Mesendoderm (in vitro differentiated cells): Measurements from ENCODE around the gene SLC30A9.
A peak's percentile ranks its signal among the peaks of the same experiment; 100 is the strongest.

Experiments
- DNase-seq: peaks from one replicate; pipeline ENCODE4 v3.0.0; 2013
- H2AK5ac ChIP-seq: 2 replicates; pipeline ENCODE4 v1.6.1; 2013; ENCODE audit warnings: low read length, inconsistent platforms
- H2BK120ac ChIP-seq: 2 replicates; pipeline ENCODE4 v1.6.1; 2013; ENCODE audit warnings: low read depth, mild to moderate bottlenecking, low read length, moderate library complexity, mixed read lengths
- H2BK15ac ChIP-seq: replicated peaks from 2 replicates; pipeline ENCODE4 v1.6.1; 2013; ENCODE audit warnings: low read depth, mild to moderate bottlenecking, moderate library complexity
- H2BK5ac ChIP-seq: 2 replicates; pipeline ENCODE4 v1.6.1; 2013; ENCODE audit warnings: low read length, inconsistent platforms
- H3K18ac ChIP-seq: 2 replicates; pipeline ENCODE4 v1.6.1; 2013; ENCODE audit warnings: mild to moderate bottlenecking, low read length, mixed read lengths
- H3K23ac ChIP-seq: one replicate; pipeline ENCODE4 v1.6.1; 2013; ENCODE audit warnings: low read length
- H3K27ac ChIP-seq: 2 replicates; pipeline ENCODE4 v1.5.1; 2013; ENCODE audit warnings: low read depth, mild to moderate bottlenecking, inconsistent platforms, low read length, moderate library complexity
- H3K27me3 ChIP-seq: 2 replicates; pipeline ENCODE4 v1.6.1; 2013; ENCODE audit warnings: low read length, control low read depth, mild to moderate bottlenecking, inconsistent platforms; ENCODE audit not compliant: insufficient read depth, poor library complexity
- H3K36me3 ChIP-seq: 2 replicates; pipeline ENCODE4 v1.6.1; 2013; ENCODE audit warnings: low read length, inconsistent platforms; ENCODE audit not compliant: control insufficient read depth, insufficient read depth
- H3K4ac ChIP-seq: one replicate; pipeline ENCODE4 v1.6.1; 2013; ENCODE audit warnings: low read depth, mild to moderate bottlenecking, low read length, moderate library complexity
- H3K4me1 ChIP-seq: 2 replicates; pipeline ENCODE4 v1.6.1; 2013; ENCODE audit warnings: low read depth, low read length, inconsistent platforms; ENCODE audit not compliant: control insufficient read depth
- H3K4me2 ChIP-seq: 2 replicates; pipeline ENCODE4 v1.6.1; 2013; ENCODE audit warnings: low read length
- H3K4me3 ChIP-seq: 2 replicates; pipeline ENCODE4 v1.5.1; 2013; ENCODE audit warnings: mild to moderate bottlenecking, low read length
- H3K56ac ChIP-seq: one replicate; pipeline ENCODE4 v1.6.1; 2013; ENCODE audit warnings: low read length
- H3K79me1 ChIP-seq: 2 replicates; pipeline ENCODE4 v1.6.1; 2013; ENCODE audit warnings: low read length, inconsistent platforms
- H3K79me2 ChIP-seq: 2 replicates; pipeline ENCODE4 v1.6.1; 2013; ENCODE audit warnings: mild to moderate bottlenecking, low read length; ENCODE audit not compliant: control insufficient read depth, insufficient read depth
- H3K9ac ChIP-seq: 2 replicates; pipeline ENCODE4 v1.6.1; 2013; ENCODE audit warnings: low read length, inconsistent platforms
- H4K5ac ChIP-seq: one replicate; pipeline ENCODE4 v1.6.1; 2013; ENCODE audit warnings: low read length
- H4K8ac ChIP-seq: one replicate; pipeline ENCODE4 v1.6.1; 2013; ENCODE audit warnings: low read depth, mild to moderate bottlenecking, control low read depth, low read length, moderate library complexity
- WGBS: extraction: QIAGEN DNeasy Blood & Tissue Kit; methylation state at CpG from one replicate; pipeline ENCODE4 v1.1.7; 2013; ENCODE audit warnings: low lambda C conversion rate, missing lambda C conversion rate; ENCODE audit not compliant: insufficient coverage; ENCODE audit errors: extremely low coverage; 5-methylcytosine and 5-hydroxymethylcytosine counted together

SLC30A9 gene

DNA sequence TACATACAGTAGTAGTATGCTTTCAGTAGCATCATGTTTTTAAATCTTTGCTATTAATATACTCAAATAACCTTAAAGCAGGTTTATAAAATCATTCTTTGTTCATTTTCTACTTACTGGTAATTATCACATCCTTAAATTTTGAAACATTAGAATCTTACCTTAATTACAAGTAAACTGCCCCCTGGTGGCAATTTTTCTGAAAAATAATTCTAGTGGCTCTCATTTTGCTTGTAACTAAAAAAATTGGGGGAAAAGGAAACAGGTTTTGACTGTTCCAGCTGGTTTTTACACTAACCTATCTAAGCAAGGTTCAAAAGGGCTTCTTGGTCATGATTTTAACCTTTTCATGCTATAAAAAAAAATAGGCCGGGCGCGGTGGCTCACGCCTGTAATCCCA lies 27.2 kb upstream of the SLC30A9 start:
- Histone ChIP-seq H3K36me3 (no peaks in the 10 kb centered on the region), H3K4me2 (no peak overlapping the region), H3K4ac (no peak overlapping the region), H2BK5ac (no peak overlapping the region), H3K27me3 (no peaks in the 10 kb centered on the region), H2BK15ac (no peak overlapping the region), H2BK120ac (no peak overlapping the region), H3K18ac (no peak overlapping the region), H3K79me1 (no peaks in the 10 kb centered on the region), H2AK5ac (no peak overlapping the region), H3K9ac (no peak overlapping the region), H3K79me2 (no peaks in the 10 kb centered on the region), H3K4me3 (no peak overlapping the region), H3K4me1 (no peaks in the 10 kb centered on the region), H3K27ac (no peak overlapping the region), H3K56ac (no peak overlapping the region), H4K8ac (no peak overlapping the region), H4K5ac (no peak overlapping the region), H3K23ac (no peak overlapping the region)
- DNase-seq = peak; percentile 38
- WGBS = no CpG with 5 or more reads among the region's 4 CpGs

DNA sequence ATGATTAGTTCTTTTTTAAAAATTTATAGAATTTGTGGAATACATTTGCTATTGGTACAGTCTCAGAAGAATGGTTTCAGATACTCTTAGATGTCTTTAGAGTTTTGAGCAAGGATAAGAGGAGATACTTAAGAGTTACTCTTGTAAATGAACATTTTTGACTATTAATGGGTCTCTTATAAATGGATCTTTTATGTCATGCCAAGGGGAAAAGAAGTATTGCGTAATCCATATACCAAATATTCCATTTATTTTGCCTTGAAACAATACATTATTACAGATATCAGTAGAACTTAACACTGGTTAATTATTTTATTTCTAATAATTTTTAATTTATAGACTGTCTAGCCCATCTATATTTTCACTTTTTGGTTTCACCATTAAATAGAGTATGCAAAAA lies 25.9 kb upstream of the SLC30A9 start:
- Histone ChIP-seq H4K5ac (no peak overlapping the region), H3K18ac (no peak overlapping the region), H3K4me1 (no peaks in the 10 kb centered on the region), H3K27me3 (no peaks in the 10 kb centered on the region), H3K36me3 (no peaks in the 10 kb centered on the region), H3K56ac (no peak overlapping the region), H2BK15ac (no peak overlapping the region), H2BK5ac (no peak overlapping the region), H2AK5ac (no peak overlapping the region), H3K23ac (no peak overlapping the region), H3K79me2 (no peaks in the 10 kb centered on the region), H3K4me3 (no peak overlapping the region), H3K4me2 (no peak overlapping the region), H3K9ac (no peak overlapping the region), H3K79me1 (no peaks in the 10 kb centered on the region), H2BK120ac (no peak overlapping the region), H4K8ac (no peak overlapping the region), H3K4ac (no peak overlapping the region), H3K27ac (no peak overlapping the region)
- DNase-seq = no peak
- WGBS = no CpG with 5 or more reads among the region's 1 CpG

DNA sequence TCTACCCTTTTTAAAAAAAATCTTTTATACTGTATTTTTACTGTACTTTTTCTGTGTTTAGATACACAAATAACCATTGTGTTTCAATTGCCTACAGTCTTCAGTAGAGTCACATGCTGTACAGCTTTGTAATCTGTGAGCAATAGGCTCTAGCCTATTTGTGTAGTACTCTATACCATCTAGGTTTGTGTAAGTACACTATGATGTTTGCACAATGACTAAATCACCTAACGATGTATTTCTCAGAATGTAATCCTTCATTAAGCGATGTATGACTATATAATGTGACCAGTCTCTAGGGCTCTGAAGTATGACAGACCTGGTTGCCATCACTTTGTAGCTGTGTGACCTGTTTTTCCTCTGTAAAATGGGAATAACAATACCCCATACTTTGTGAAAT lies 22.9 kb upstream of the SLC30A9 start:
- Histone ChIP-seq H2BK120ac (no peak overlapping the region), H3K4me3 (no peak overlapping the region), H3K79me1 (no peaks in the 10 kb centered on the region), H3K18ac (no peak overlapping the region), H2AK5ac (no peak overlapping the region), H3K23ac (no peak overlapping the region), H4K8ac (no peak overlapping the region), H3K36me3 (no peaks in the 10 kb centered on the region), H3K79me2 (no peaks in the 10 kb centered on the region), H2BK5ac (no peak overlapping the region), H3K4me1 (no peaks in the 10 kb centered on the region), H4K5ac (no peak overlapping the region), H3K4me2 (no peak overlapping the region), H3K56ac (no peak overlapping the region), H3K27ac (no peak overlapping the region), H3K27me3 (no peaks in the 10 kb centered on the region), H2BK15ac (no peak overlapping the region), H3K4ac (no peak overlapping the region), H3K9ac (no peak overlapping the region)
- no peak for DNase-seq
- no CpG with 5 or more reads among the region's 2 CpGs for WGBS

DNA sequence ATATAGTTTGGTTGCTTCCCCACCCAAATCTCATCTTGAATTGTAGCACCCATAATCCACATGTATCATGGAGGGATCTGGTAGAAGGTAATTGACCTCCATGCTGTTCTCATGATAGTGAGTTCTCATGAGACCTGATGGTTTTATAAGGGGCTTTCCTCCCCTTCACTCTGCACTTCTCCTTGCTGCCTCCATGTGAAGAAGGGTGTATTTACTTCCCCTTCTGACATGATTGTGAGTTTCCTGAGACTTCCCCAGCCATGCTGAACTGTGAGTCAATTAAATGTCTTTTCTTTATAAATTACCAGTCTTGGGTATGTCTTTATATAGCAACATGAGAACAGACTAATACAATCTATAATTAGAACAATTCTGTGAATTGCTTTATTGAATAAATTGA lies 20.7 kb upstream of the SLC30A9 start:
- no peak overlapping the region for H4K8ac ChIP-seq
- no peak for DNase-seq
- no peak overlapping the region for H3K23ac ChIP-seq
- H3K18ac ChIP-seq = no peak overlapping the region
- H3K4me1 ChIP-seq = no peaks in the 10 kb centered on the region
- H3K56ac ChIP-seq = no peak overlapping the region
- H3K36me3 ChIP-seq = no peaks in the 10 kb centered on the region
- no peak overlapping the region for H3K27ac ChIP-seq
- H2BK120ac ChIP-seq = no peak overlapping the region
- H4K5ac ChIP-seq = no peak overlapping the region
- H3K27me3 ChIP-seq = no peaks in the 10 kb centered on the region
- H3K4me3 ChIP-seq = no peak overlapping the region
- H3K79me2 ChIP-seq = no peaks in the 10 kb centered on the region
- H2BK5ac ChIP-seq = no peak overlapping the region
- no peak overlapping the region for H2BK15ac ChIP-seq
- H3K4me2 ChIP-seq = no peak overlapping the region
- no peak overlapping the region for H2AK5ac ChIP-seq
- H3K79me1 ChIP-seq = no peaks in the 10 kb centered on the region
- no peak overlapping the region for H3K9ac ChIP-seq
- no peak overlapping the region for H3K4ac ChIP-seq

DNA sequence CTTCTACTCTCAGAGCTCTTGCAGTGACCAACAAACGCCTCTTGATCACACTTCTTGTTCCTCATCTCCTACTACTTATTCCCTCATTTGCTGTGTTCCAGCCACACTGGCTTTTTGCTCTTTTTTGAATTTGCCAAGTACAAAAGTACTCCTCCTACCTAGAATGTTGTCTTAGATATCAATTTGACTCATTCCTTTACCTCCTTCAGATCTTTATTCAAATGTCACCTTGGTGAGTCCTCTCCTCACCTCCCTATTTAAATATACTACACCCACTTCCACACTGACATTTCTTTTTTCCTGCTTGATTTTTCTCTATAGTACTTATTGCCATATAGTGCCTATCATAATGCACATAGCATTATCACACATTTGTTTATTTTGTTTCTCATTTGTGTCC lies 15.0 kb upstream of the SLC30A9 start:
- Histone ChIP-seq H3K9ac (no peak overlapping the region), H4K8ac (no peak overlapping the region), H3K79me2 (no peaks in the 10 kb centered on the region), H3K27ac (no peak overlapping the region), H4K5ac (no peak overlapping the region), H3K27me3 (no peaks in the 10 kb centered on the region), H3K18ac (no peak overlapping the region), H3K23ac (no peak overlapping the region), H3K4me3 (no peak overlapping the region), H2BK15ac (no peak overlapping the region), H3K4ac (no peak overlapping the region), H3K56ac (no peak overlapping the region), H2BK120ac (no peak overlapping the region), H3K79me1 (no peaks in the 10 kb centered on the region), H3K4me1 (no peaks in the 10 kb centered on the region), H3K36me3 (no peaks in the 10 kb centered on the region), H3K4me2 (no peak overlapping the region), H2AK5ac (no peak overlapping the region), H2BK5ac (no peak overlapping the region)
- WGBS = no CpG with 5 or more reads among the region's 1 CpG
- no peak for DNase-seq

DNA sequence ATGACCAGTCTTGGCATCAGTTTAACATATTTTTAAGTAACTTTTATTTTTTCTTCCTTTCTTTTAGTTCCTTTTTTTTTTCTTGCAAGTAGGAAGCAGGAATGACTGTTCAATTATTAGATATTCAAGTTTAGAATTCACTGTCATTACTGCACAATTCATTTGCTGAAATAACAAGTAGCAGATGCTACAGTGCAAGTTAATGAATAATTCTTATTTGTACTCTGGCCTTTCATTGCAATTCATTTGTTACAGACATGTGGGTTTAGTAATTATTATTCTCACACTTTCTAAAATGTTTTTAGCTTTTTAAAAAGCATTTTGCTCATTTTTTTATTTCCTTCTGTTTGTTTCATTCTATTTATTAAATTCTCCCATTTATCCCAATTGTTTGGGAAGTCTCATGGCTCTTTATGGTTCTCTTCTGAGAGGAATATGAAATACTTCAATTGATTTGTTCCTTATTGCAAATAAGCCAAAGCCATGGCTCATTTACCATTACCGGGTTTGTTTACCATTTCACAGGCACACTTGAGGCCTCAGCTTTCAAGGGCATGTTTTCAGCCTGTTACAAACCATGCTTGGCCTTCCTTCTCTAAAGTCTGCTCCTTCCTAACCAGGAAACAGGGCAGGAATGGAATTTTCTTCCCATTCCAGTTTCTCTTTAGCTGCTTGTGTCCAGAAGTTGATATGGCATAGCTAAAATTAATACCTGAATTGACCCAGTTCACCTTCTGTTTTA lies 13.4 kb upstream of the SLC30A9 start:
- no peak overlapping the region for H3K4me2 ChIP-seq
- H2AK5ac ChIP-seq = no peak overlapping the region
- no peak overlapping the region for H3K4me3 ChIP-seq
- DNase-seq = no peak
- no peak overlapping the region for H2BK5ac ChIP-seq
- no peaks in the 10 kb centered on the region for H3K27me3 ChIP-seq
- H2BK15ac ChIP-seq = no peak overlapping the region
- H3K23ac ChIP-seq = no peak overlapping the region
- H4K8ac ChIP-seq = no peak overlapping the region
- no peaks in the 10 kb centered on the region for H3K79me1 ChIP-seq
- no peak overlapping the region for H3K56ac ChIP-seq
- H3K4me1 ChIP-seq = no peaks in the 10 kb centered on the region
- H3K4ac ChIP-seq = no peak overlapping the region
- no peak overlapping the region for H3K18ac ChIP-seq
- no CpG with 5 or more reads among the region's 1 CpG for WGBS
- H2BK120ac ChIP-seq = no peak overlapping the region
- no peak overlapping the region for H3K27ac ChIP-seq
- no peak overlapping the region for H4K5ac ChIP-seq
- H3K9ac ChIP-seq = no peak overlapping the region
- H3K36me3 ChIP-seq = no peaks in the 10 kb centered on the region
- no peaks in the 10 kb centered on the region for H3K79me2 ChIP-seq
